CD14-positive monocyte (primary cell): ENCODE measurements around the gene SKA2. TPM values are rescaled to one million over a fixed set of nuclear protein-coding genes. Genes with fewer than 3 reads are reported as not detected.
A peak's percentile ranks its signal among the peaks of the same experiment; 100 is the strongest.

Source experiments
- DNase-seq, 3 donors: peaks; one replicate each; pipeline ENCODE4 v3.0.0-alpha.2; 2011 to 2022
- H2AFZ ChIP-seq: 2 replicates; pipeline ENCODE4 v1.6.0; 2012; ENCODE audit warnings: mild to moderate bottlenecking, low read depth, low read length, inconsistent platforms; ENCODE audit not compliant: insufficient read depth, poor library complexity, severe bottlenecking
- H3K27ac ChIP-seq, 2 donors: 1 replicate in 1 of 2; 2 replicates in 1 of 2; pipeline ENCODE4 v1.5.1; 2012 to 2013; ENCODE audit warnings: low read length in 2 of 2, control low read depth in 1 of 2, inconsistent platforms in 1 of 2, low read depth in 1 of 2, mild to moderate bottlenecking in 1 of 2
- H3K27me3 ChIP-seq, 2 donors: one replicate each; pipeline versions ENCODE4 v1.6.0 to v1.6.1; 2011 to 2013; ENCODE audit warnings: low read length in 2 of 2; ENCODE audit not compliant: control insufficient read depth in 2 of 2, insufficient read depth in 2 of 2
- H3K36me3 ChIP-seq, 2 donors: replicated peaks in 1 of 2; 1 replicate in 1 of 2; 2 replicates in 1 of 2; pipeline versions ENCODE4 v1.5.1 to v1.6.1; 2012 to 2013; ENCODE audit warnings: low read length in 2 of 2, control low read depth in 1 of 2, inconsistent platforms in 1 of 2, mild to moderate bottlenecking in 1 of 2; ENCODE audit not compliant: insufficient read depth in 2 of 2, control insufficient read depth in 1 of 2
- H3K4me1 ChIP-seq, 2 donors: 1 replicate in 1 of 2; 2 replicates in 1 of 2; pipeline versions ENCODE4 v1.5.1 to v1.6.1; 2012 to 2013; ENCODE audit warnings: low read length in 2 of 2, control low read depth in 1 of 2, inconsistent platforms in 1 of 2, mild to moderate bottlenecking in 1 of 2, moderate library complexity in 1 of 2; ENCODE audit not compliant: insufficient read depth in 2 of 2, control insufficient read depth in 1 of 2
- H3K4me2 ChIP-seq: replicated peaks from 2 replicates; pipeline ENCODE3; 2012; ENCODE audit warnings: low read length, moderate library complexity, mild to moderate bottlenecking; ENCODE audit not compliant: poor library complexity, severe bottlenecking; ENCODE audit errors: extremely low read depth
- H3K4me3 ChIP-seq, 3 experiments: fragments of 200-600 bp in 1 of 3; sonication (generic) in 1 of 3; replicated peaks in 1 of 3; 1 replicate in 2 of 3; 2 replicates in 1 of 3; pipeline ENCODE4 v1.5.1; 2011 to 2013; ENCODE audit warnings: low read length in 3 of 3, mild to moderate bottlenecking in 3 of 3, control low read depth in 2 of 3, low read depth in 2 of 3, inconsistent platforms in 1 of 3, moderate library complexity in 1 of 3
- H3K79me2 ChIP-seq: 2 replicates; pipeline ENCODE4 v1.6.0; 2012; ENCODE audit warnings: mild to moderate bottlenecking, control low read depth, inconsistent platforms, low read length, moderate library complexity; ENCODE audit not compliant: insufficient read depth
- H3K9ac ChIP-seq: 2 replicates; pipeline ENCODE4 v1.6.0; 2017; ENCODE audit warnings: low read length, mild to moderate bottlenecking; ENCODE audit not compliant: insufficient read depth, poor library complexity, severe bottlenecking
- H3K9me3 ChIP-seq, 2 donors: replicated peaks in 1 of 2; 1 replicate in 1 of 2; 2 replicates in 1 of 2; pipeline versions ENCODE4 v1.5.1 to v1.6.1; 2012 to 2013; ENCODE audit warnings: low read length in 2 of 2, control low read depth in 1 of 2; ENCODE audit not compliant: control insufficient read depth in 1 of 2, insufficient read depth in 1 of 2
- H4K20me1 ChIP-seq: 2 replicates; pipeline ENCODE4 v1.6.0; 2012; ENCODE audit warnings: mild to moderate bottlenecking, low read length, control low read depth, moderate library complexity; ENCODE audit not compliant: insufficient read depth
- H3K27ac Mint-ChIP-seq, 7 donors: one replicate each; pipeline ENCODE4 v1.8.0; 2020; ENCODE audit warnings: mild to moderate bottlenecking in 7 of 7, mixed read lengths in 7 of 7, moderate library complexity in 6 of 7, inconsistent platforms in 2 of 7
- H3K27me3 Mint-ChIP-seq, 3 donors: one replicate each; pipeline ENCODE4 v1.8.0; 2021 to 2022; ENCODE audit warnings: low read depth in 3 of 3, mild to moderate bottlenecking in 3 of 3, mixed read lengths in 3 of 3, moderate library complexity in 3 of 3, inconsistent platforms in 1 of 3
- H3K36me3 Mint-ChIP-seq, 2 donors: one replicate each; pipeline ENCODE4 v1.8.0; 2020; ENCODE audit warnings: mixed read lengths in 2 of 2, inconsistent platforms in 1 of 2, mild to moderate bottlenecking in 1 of 2
- H3K4me1 Mint-ChIP-seq: one replicate; pipeline ENCODE4 v1.8.0; 2020; ENCODE audit warnings: mild to moderate bottlenecking, mixed read lengths
- H3K4me3 Mint-ChIP-seq, 2 donors: one replicate each; pipeline ENCODE4 v1.8.0; 2020; ENCODE audit warnings: mild to moderate bottlenecking in 2 of 2, mixed read lengths in 2 of 2, moderate library complexity in 1 of 2
- H3K9me3 Mint-ChIP-seq, 7 donors: one replicate each; pipeline ENCODE4 v1.8.0; 2020 to 2022; ENCODE audit warnings: mixed read lengths in 7 of 7, mild to moderate bottlenecking in 6 of 7, moderate library complexity in 6 of 7, inconsistent platforms in 2 of 7
- WGBS: methylation state at CpG from one replicate; pipeline ENCODE4 v1.1.5; 2013; ENCODE audit warnings: missing lambda C conversion rate; ENCODE audit not compliant: insufficient coverage; 5-methylcytosine and 5-hydroxymethylcytosine counted together
- intact Hi-C, 2 donors: fragments of 100-400 bp; cut with micrococcal nuclease; formaldehyde crosslinking; loops; one replicate each; pipeline versions ENCODE4 v1.15.0 to v1.15.1; 2023
- polyA plus RNA-seq, 3 donors: library from polyadenylated mRNA; depleted of rRNA in 1 of 3; unstranded in 2 of 3; stranded (reverse) in 1 of 3; fragments of 300-500 nt in 2 of 3; fragments of >200 nt in 1 of 3; fragmentation: Illumina TruSeq in 2 of 3; gene quantifications; 1 replicate in 2 of 3; 2 replicates in 1 of 3; pipeline ENCODE4 v1.2.3, GENCODE V29; 2012 to 2021
- TF ChIP-seq, protein P1 (sequence below): fragments of 200-600 bp; IDR thresholded peaks from one replicate; pipeline ENCODE4 v1.8.0; 2022; ENCODE audit warnings: antibody characterized with exemption, mild to moderate bottlenecking

Gene SKA2
- polyA plus RNA-seq, 3 donors: 3.1 to 20.4 (median 19.2) TPM

DNA sequence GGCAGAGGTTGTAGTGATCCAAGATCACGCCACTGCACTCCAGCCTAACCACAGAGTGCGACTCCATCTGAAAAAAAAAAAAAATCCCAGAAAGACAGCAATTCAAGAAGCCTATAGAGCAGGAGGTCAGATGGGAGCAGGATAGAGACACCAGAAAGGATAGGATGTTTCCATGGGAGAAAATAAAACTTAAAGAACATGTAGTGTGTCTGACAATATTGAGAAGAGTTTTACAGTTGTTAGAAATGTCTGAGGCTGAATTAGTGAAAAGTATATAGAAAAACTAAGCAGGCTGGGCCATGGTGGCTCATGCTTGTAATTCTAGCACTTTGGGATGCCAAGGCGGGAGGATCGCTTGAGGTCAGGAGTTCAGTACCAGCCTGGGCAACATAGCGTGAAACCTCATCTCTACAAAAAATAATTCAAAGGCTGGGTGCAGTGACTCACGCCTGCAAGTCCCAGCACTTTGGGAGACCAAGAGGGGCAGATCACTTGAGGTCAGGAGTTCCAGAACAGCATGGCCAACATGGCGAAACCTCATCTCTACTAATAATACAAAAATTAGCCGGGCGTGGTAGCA is 33.0 kb downstream of the SKA2 start:
- 100% methylated on average over 4 of the region's 9 CpGs for WGBS
- Histone ChIP-seq H3K79me2 (peaks cover 4% of the 10 kb centered on the region), H3K27me3 (no peaks in the 10 kb centered on the region), H3K4me3 (no peak overlapping the region), H3K9me3 (no peaks in the 10 kb centered on the region), H3K4me2 (no peak overlapping the region), H3K36me3 (peaks cover 13 to 56% of the 10 kb centered on the region in 2 donors), H4K20me1 (no peaks in the 10 kb centered on the region), H2AFZ (no peak overlapping the region), H3K9ac (no peak overlapping the region), H3K27ac (no peak overlapping the region), H3K4me1 (no peaks in the 10 kb centered on the region)
- intact Hi-C loops: no loop called here
- Mint-ChIP-seq H3K4me1 (no peaks in the 10 kb centered on the region), H3K9me3 (peaks cover 0 to 3% (median 0%) of the 10 kb centered on the region in 7 donors), H3K27me3 (peaks cover 0 to 2% (median 0%) of the 10 kb centered on the region in 3 donors), H3K27ac (peak overlapping the region in 1 of 7 donors; percentile 63), H3K36me3 (peaks cover 19 to 43% of the 10 kb centered on the region in 2 donors), H3K4me3 (no peak overlapping the region)
- TF ChIP-seq, protein P1, sequence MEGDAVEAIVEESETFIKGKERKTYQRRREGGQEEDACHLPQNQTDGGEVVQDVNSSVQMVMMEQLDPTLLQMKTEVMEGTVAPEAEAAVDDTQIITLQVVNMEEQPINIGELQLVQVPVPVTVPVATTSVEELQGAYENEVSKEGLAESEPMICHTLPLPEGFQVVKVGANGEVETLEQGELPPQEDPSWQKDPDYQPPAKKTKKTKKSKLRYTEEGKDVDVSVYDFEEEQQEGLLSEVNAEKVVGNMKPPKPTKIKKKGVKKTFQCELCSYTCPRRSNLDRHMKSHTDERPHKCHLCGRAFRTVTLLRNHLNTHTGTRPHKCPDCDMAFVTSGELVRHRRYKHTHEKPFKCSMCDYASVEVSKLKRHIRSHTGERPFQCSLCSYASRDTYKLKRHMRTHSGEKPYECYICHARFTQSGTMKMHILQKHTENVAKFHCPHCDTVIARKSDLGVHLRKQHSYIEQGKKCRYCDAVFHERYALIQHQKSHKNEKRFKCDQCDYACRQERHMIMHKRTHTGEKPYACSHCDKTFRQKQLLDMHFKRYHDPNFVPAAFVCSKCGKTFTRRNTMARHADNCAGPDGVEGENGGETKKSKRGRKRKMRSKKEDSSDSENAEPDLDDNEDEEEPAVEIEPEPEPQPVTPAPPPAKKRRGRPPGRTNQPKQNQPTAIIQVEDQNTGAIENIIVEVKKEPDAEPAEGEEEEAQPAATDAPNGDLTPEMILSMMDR: no peak
- no peak for DNase-seq

DNA sequence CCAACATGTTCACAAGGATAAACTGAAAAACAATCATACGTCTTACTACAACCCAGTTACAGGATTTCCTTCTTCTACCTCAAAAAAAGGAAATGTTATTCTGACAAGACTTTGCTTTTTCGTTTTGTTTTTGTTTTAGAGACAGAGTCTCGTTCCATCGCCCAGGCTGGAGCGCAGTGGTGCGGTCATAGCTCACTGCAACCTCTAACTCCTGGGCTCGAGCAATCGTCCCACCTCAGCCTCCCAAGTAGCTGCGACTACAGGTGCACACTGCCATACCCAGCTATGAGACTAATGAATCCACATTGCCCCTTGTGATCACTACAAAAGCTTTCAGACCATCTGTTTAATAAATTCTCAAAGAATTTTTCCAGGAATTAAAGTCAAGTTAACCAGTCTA is 39.5 kb downstream of the SKA2 start:
- WGBS: 89% methylated on average over 4 of the region's 9 CpGs
- no peak overlapping the region for H3K9ac ChIP-seq
- H3K9me3 Mint-ChIP-seq: no peaks in the 10 kb centered on the region
- H3K27me3 ChIP-seq: no peaks in the 10 kb centered on the region
- H3K36me3 Mint-ChIP-seq: peaks cover 20 to 43% of the 10 kb centered on the region in 2 donors
- TF ChIP-seq, protein P1: no peak
- H3K4me2 ChIP-seq: no peak overlapping the region
- peaks cover 22 to 52% of the 10 kb centered on the region in 2 donors for H3K36me3 ChIP-seq
- H3K9me3 ChIP-seq: no peaks in the 10 kb centered on the region
- no peak overlapping the region for H3K27ac ChIP-seq
- intact Hi-C loops: no loop called here
- H3K4me1 Mint-ChIP-seq: no peaks in the 10 kb centered on the region
- H2AFZ ChIP-seq: no peak overlapping the region
- no peaks in the 10 kb centered on the region for H4K20me1 ChIP-seq
- H3K79me2 ChIP-seq: no peaks in the 10 kb centered on the region
- H3K4me3 Mint-ChIP-seq: no peak overlapping the region
- no peaks in the 10 kb centered on the region for H3K4me1 ChIP-seq
- no peaks in the 10 kb centered on the region for H3K27me3 Mint-ChIP-seq
- no peak for DNase-seq
- peak overlapping the region in 1 of 7 donors; percentile 32 for H3K27ac Mint-ChIP-seq
- no peak overlapping the region for H3K4me3 ChIP-seq
